H54 (cell line): ENCODE measurements around the gene ULBP3.
A peak's percentile ranks its signal among the peaks of the same experiment; 100 is the strongest.
"Not testable (repeated sequence)": the region's sequence is repeated elsewhere in the genome, so short reads cannot be mapped to it uniquely, and the experiment has no call there.

Experiments used
- DNase-seq: peaks from one replicate; pipeline ENCODE4 v3.0.0; 2011; ENCODE audit warnings: low spot score, mixed read lengths; ENCODE audit not compliant: insufficient read length
- FAIRE-seq: peaks from 3 replicates; lab custom pipeline; 2011; peaks lifted over from hg19 to GRCh38; lab: Jason Lieb, UNC
- POLR2A ChIP-seq: IDR thresholded peaks from 2 replicates; pipeline ENCODE4 v1.6.1; 2011; ENCODE audit warnings: low read depth, mild to moderate bottlenecking, low read length

ULBP3 gene

GRCh38 chr6:150024646-150025155 lies 44.2 kb downstream of the ULBP3 start:
- DNase-seq (no peak), FAIRE-seq (no peak)
- TF ChIP-seq POLR2A = no peak

- FAIRE-seq, DNase-seq: not testable (repeated sequence)
Measured at GRCh38 chr6:150024021-150024420, 44.9 kb downstream of the ULBP3 start.

- not testable (repeated sequence) for FAIRE-seq, DNase-seq
Measured at GRCh38 chr6:150021870-150022269, 47.1 kb downstream of the ULBP3 start.

GRCh38 chr6:150018846-150019580 lies 49.9 kb downstream of the ULBP3 start:
- no peak for DNase-seq
- TF ChIP-seq POLR2A = no peak
- no peak for FAIRE-seq

GRCh38 chr6:150017186-150017521 lies 51.8 kb downstream of the ULBP3 start:
- not testable (repeated sequence) for DNase-seq, FAIRE-seq

GRCh38 chr6:150016324-150017185 lies 52.4 kb downstream of the ULBP3 start:
- no peak for FAIRE-seq

GRCh38 chr6:150015281-150016001 lies 53.5 kb downstream of the ULBP3 start:
- DNase-seq, FAIRE-seq: not testable (repeated sequence)

More at GRCh38 chr6:150016324-150017185, 52.4 kb downstream of the ULBP3 start:
- DNase-seq = peak; percentile 37
- no peak for TF ChIP-seq POLR2A

GRCh38 chr6:150014623-150015280 lies 54.2 kb downstream of the ULBP3 start:
- FAIRE-seq, DNase-seq: not testable (repeated sequence)

- not testable (repeated sequence) for DNase-seq, FAIRE-seq
Measured at GRCh38 chr6:150013785-150014622, 54.9 kb downstream of the ULBP3 start.

- FAIRE-seq, DNase-seq: not testable (repeated sequence)
Measured at GRCh38 chr6:150012846-150013784, 55.8 kb downstream of the ULBP3 start.
